CD1c-positive myeloid dendritic cell (primary cell): Measurements from ENCODE around the gene NRG3.

ENCODE experiments used
- DNase-seq: peaks from one replicate; pipeline ENCODE4 v3.0.0-alpha.2; 2016; ENCODE audit errors: extremely low spot score

Gene NRG3

GRCh38 chr10:81874875-81875466 lies at the start of gene NRG3:
Gene NRG3 (plus strand): TSS chr10:81875194.
- DNase-seq = no peak

GRCh38 chr10:81828251-81828650 lies 46.7 kb upstream of the NRG3 start:
- DNase-seq = no peak

- no peak for DNase-seq
These were observed 43.9 kb upstream of the NRG3 start for GRCh38 chr10:81831060-81831459.

DNA sequence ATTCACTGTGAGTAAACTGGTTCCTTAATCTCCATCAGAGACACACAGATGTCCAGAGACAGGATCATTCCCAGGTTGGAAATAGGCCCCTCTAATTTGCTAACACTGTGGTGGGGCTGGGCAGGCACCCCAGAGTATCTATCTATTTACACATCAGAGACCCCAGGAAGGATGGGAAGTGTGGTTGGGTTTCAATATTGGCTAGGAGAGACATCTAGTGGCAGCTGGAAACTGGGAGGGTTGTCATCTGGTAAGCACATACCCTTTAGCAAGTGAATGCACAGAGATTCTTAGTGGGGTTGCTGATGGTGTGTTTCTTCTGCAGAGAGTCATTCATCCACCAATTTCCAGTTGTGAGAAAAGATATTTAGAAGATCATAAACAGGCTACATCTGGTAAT lies 36.0 kb upstream of the NRG3 start:
- no peak for DNase-seq

DNA sequence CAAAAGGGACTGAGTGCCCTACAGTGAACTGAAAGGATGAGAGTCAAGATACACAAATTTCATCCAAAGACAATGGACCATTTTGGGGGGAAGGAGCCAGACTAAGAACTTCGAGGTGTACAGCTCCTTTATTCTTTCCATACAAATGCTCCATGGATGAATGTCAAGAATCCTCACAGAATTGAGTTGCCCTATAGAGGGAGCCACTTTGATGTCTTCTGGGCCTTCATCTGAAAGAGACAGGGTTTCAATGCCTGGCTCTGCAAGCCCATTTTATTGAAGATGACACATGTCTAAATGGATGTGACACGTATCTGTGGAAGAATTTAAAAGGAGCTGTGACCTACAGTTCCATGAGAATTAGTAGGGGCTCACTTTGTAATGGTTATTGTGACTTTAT lies 32.0 kb upstream of the NRG3 start:
- DNase-seq = no peak

DNA sequence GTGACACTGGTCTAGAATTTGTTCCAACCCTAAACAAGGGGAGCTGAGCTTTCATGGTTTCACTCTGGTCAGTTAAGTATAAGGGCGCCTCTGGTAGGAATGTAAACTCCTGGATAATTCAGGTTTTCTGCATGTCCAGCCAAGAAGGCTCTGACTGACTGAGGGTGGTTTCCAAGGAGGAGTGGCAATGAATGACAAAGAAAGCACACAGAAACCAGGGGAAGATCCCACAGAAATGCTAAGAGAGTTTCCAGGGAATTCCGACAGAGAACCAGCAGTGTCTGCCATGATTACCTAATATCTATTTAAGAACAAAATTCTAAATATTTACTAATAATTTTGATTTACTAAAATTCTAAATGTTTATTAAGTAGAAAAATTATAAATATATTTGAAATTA lies 27.3 kb upstream of the NRG3 start:
- no peak for DNase-seq

DNA sequence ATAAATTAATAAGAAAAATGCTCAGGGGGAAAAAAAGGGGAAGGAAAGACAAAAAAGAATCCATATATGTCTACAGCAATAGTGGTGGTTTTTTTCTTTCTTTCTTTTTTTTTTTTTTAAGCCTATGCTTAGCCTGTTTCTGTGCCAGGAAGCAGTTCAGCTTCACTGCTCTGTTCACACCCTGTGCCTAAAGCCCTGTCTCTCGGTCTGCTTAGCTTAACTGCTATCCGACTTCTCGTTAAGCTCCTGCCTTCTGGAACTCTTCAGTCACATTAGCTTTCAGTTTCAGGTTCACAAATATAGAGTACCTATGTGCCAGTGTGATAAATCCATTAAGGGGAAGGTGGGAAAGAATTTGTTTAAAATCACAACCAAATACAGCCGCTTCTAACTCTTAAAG lies 26.5 kb upstream of the NRG3 start:
- DNase-seq = no peak

- DNase-seq = no peak
These were observed 26.1 kb upstream of the NRG3 start for GRCh38 chr10:81848931-81849330.

DNA sequence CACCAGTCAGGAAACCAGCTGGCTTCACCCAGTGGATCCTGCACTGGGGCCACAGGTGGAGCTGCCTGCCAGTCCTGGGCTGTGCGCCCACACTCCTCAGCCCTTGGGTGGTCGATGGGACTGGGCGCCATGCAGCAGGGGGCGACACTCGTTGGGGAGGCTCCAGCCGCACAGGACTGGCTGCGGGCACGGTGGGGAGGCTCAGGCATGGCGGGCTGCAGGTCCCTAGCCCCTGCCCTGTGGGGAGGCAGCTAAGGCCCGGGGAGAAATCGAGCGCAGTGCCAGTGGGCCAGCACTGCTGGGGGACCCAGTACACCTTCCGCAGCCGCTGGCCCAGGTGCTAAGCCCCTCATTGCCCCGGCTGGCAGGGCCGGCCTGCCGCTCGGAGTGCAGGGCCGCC lies 12.4 kb upstream of the NRG3 start:
- DNase-seq = no peak

DNA sequence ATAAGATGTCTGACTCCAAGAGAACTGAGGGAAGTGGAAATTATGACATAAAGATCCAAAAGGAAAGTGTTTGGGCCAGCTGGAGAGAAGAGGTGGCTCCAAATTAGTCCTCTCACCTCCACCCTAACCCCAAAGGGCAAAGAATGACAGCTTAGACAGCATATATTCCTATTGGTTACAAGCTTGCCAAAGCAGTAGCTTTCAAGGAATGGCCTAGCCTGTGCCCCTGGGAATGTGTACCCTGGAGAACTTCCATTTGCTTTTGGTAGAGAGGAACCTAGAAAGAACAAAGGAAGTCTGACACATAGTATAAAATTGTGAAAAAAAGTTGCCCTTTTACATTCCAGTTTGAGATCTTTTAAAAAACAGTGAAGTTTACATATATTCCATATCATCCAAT lies 11.2 kb upstream of the NRG3 start:
- DNase-seq = no peak

DNA sequence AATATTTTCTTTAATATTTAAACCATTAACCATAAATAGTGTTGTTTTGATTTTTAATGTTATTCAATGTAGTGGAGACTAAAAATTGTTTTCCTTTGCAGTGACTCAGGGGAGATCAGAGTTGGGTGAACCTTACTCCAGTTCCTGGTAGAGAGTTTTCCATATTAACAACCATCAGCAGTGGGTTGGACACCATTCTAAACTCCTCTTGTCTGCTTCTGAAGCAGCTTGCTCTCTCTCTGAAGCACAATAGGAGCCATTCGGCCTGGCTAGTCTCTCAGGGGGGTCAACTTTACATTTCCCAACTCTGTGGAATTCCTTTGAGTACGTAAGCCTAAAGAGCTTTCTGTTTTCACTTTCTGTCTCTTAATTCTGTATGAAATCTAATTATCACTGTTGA lies 9.4 kb upstream of the NRG3 start:
- no peak for DNase-seq

- no peak for DNase-seq
These were observed 8.2 kb upstream of the NRG3 start for GRCh38 chr10:81866753-81867152.

- no peak for DNase-seq
These were observed 4.5 kb upstream of the NRG3 start for GRCh38 chr10:81870472-81870871.

DNA sequence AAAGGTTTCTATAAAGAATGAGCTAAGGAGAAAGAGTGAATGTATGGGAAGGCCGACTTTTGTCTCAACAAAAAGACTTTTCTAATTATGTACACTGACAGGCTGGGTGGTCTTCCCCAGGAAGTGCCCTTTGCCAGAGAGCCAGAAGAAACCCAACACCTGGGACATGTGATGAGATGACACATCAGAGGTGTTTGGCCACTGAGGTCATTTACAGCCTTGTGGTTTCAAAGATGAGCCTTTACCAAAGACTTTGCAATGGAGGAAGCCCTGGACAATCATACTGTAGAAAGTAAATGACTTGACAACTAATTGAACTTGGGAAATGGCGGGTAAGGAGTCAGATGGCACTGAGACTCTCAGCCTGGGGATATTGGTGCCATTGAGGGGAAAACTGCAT lies 3.4 kb upstream of the NRG3 start:
- no peak for DNase-seq

DNA sequence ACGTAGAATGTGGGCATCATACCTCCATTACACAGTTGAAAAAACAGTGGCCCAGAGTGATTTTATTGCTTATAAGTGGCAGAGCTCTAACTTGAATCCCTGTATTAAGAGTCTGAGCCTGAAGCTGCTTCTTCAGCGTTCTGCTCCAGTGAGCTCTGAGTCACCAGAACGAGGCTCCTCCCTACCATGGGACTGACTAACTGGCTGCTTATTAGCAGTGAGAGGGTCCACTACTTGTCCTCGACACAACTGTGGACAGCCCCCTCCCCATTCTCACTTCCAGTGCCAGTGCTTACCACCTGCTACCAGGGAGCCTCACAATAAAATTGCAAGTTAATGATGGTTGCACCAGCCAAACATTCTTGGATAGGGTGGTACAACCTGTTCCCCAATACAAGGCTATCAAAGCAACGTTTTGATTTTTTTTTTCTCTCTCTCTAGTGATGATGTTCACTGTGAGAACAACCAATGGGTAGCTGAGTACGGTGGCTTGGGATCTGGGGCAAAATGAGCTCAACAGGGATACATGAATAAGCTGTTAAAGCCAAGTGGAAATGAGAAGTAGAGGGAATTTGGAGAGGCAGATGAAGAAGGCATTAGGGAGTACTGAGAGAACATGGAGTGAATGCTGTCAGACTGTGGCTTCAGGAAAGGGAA lies 2.7 kb upstream of the NRG3 start:
- DNase-seq = no peak

DNA sequence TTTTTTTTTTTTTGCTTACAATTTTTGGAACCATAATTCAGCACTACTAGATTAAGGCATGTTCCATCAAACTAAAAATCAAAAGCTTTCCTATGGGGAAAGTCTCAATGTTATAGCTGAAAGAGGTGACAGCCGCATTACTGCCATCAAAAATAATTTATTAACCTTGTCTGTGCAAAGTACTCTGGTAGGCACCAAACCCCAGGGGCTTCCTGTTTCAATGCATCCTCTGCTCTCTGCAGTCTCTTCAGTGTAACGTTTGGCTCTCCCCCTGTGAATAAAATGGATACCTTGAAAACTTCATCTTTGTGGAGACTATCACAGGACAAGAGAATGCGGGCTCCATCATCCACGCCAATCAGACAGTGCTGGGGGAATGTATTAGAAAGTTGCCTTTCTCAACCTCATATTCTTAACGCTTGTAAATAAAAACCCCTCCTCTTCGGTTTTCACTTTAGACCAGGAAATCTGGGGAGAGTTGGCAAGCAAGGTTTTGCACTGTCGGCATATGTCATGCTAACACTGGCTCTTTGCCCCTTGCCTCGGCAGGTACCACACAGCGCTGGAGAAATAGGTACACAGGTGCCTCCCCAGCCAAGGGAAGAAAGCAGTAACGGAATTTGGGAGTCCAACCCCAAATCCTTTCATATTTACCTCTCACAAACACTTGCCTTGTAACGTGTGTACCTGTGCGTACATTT lies 1.6 kb upstream of the NRG3 start:
- no peak for DNase-seq

DNA sequence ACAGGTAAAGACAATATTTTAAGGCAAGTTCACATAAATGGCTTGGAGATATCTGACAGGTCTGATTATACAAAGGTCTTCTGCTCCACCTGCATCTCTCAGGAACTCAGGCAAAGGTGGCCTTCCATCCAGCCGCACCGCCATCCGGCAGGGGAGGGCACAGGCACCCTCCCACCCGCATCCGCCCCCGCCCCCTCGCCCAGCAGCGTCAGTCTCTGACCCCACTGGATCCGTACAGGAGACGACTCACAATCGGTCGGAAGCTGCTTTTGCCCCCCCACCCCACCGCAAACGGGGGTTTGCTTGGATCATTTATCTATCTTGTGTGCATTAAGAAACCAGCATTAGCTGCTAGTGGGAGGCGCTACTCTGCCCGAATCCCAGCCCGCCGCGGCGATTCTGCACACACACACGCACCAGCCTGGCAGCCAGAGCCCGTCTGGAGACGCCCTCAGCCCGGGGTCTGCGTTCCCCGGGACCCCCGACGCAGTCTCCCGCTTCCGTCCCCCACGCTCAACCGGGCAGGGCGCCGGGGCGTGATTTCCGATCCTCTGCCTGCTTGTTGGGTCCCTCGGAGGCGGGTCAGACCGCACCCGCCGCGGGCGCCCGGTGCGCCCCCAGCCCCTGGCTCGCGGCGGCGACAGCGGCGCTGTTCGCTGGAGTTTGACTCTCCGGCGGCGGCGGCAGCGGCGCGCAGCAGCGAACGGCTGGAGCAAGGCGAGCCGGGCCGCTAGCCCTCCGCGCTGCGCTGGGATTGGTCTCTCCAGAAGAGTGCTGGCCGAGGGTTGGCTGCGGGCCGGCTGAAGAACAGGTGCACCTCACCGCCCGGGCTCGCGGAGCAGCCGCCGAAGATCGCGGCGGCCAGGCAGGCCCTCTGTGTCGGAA lies 820 bp upstream of the NRG3 start:
- DNase-seq = no peak

- no peak for DNase-seq
These were observed 666 bp downstream of the NRG3 start for GRCh38 chr10:81875467-81876252.

DNA sequence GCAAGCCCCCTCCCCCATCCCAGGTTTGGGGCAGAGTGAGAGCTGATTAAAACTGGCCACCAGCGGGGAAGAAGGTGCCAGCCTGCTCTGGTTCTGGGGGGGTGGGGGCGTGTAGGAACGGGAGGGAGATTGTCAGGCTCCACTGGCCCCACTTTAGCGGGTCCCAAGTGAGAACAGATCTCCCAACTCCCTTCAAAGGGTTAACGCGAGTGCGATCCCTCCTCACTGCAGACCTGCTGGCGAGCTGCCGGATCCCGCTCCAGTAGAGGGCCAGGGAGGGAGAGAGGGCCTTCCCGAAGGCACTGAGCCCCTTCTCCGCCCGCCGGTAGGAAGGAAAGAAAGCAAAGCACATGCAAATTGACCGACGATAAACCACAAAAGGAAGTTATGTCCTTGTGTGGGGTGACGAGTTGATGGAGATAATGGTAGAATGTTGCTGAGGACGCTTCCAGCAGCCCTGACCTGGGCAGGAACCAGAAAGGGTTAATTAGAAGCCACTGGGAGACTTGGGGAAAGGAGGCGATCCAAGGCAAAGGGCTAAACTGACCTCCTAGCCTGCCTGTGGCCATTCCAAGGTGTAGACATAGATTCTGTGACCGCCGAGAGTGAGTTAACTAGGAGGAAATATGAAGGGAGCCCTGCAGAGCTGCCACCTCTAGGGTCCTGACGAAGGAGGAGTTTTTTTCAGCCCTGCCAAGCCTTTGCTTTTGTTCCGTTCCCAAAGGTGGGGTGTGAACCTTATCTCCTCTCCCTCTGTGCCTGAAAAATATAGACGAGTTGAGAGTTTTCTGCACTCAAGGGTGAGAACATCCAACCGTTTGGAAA lies 1.5 kb downstream of the NRG3 start:
- no peak for DNase-seq

DNA sequence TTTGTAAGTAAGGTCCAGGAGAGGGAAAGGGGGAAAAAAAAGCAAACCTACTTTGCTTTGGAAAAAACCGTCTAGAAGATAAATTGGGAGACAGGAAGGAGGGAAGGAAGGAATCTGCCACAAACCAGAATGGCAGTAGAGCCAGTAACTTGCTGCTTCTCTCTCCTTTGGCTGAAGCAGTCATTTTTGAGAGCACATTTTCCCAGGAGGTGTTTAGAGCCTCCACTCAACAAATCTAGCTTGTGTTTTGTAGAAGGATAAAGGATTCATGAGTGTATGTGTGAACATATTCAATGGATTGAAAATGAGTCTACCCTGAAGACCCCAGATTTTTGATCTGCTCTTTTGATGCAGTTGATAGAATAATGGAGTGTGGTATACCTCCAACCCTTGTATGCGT lies 2.6 kb downstream of the NRG3 start:
- no peak for DNase-seq

GRCh38 chr10:81882011-81882410 lies 7.0 kb downstream of the NRG3 start:
- no peak for DNase-seq
